Gastrocnemius medialis (tissue), 4 donors: Measurements from ENCODE around the gene R3HCC1L.

Experiments
- POLR2A ChIP-seq, 2 donors: fragments of 450-650 bp; IDR thresholded peaks; one replicate each; pipeline ENCODE4 v1.6.1; 2017; ENCODE audit warnings: antibody characterized with exemption in 2 of 2, mild to moderate bottlenecking in 2 of 2, moderate library complexity in 2 of 2
- TF ChIP-seq, protein P1 (sequence below), 5 experiments: fragments of 450-650 bp in 3 of 5; fragments of 200-600 bp in 2 of 5; sonication (generic) in 2 of 5; IDR thresholded peaks in 4 of 5; conservative IDR thresholded peaks in 1 of 5; 1 replicate in 4 of 5; 2 replicates in 1 of 5; pipeline ENCODE4 v1.5.1; 2016 to 2019; ENCODE audit warnings: antibody characterized with exemption in 5 of 5, mild to moderate bottlenecking in 3 of 5, moderate library complexity in 3 of 5

DNA sequence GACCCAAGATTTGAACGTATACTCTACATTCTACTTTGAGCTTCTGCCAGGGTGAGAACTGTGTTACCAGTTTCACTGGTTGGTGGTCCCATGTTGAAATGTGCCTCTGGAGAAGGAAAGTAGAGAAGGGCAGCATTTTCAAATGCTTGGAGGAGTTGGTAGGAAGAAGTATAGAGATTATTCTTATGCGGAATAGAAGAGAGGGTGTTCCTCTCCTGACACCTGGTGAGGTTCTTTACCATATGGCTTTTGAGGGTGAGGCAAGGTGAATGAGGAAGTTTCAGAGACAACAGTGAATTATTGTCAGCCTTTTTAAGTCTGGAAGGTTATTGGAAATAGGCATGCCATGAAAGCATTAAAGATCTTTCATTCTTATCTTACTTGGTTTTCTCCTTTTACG lies 34.3 kb downstream of the R3HCC1L start:
- TF ChIP-seq, protein P1, sequence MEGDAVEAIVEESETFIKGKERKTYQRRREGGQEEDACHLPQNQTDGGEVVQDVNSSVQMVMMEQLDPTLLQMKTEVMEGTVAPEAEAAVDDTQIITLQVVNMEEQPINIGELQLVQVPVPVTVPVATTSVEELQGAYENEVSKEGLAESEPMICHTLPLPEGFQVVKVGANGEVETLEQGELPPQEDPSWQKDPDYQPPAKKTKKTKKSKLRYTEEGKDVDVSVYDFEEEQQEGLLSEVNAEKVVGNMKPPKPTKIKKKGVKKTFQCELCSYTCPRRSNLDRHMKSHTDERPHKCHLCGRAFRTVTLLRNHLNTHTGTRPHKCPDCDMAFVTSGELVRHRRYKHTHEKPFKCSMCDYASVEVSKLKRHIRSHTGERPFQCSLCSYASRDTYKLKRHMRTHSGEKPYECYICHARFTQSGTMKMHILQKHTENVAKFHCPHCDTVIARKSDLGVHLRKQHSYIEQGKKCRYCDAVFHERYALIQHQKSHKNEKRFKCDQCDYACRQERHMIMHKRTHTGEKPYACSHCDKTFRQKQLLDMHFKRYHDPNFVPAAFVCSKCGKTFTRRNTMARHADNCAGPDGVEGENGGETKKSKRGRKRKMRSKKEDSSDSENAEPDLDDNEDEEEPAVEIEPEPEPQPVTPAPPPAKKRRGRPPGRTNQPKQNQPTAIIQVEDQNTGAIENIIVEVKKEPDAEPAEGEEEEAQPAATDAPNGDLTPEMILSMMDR (IDR thresholded peaks at IDR 0.05 in 4 of 5, conservative IDR thresholded peaks at IDR 0.05 in 1 of 5), result no peak
- TF ChIP-seq POLR2A (IDR thresholded peaks at IDR 0.05), result no peak
